ENCODE data around the gene CD69.

Gene CD69

DNA sequence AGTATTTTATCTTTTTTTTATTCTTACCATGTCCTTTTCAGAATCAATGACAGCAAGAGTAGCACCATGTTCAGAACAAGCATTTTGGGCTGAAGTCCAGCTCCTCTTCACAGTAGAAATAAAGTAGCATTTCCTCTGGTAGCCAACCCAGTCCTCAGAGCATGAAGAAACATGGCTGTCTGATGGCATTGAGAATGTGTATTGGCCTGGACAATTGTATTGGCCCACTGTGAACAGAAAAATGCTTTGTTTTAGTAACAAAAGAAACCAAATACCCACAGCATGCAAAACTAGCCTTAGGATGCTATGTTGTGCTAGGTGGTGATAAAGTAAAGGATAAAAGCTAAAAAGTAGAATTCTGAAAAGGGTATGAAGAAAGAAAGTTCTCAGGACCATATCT, 5.7 kb downstream of the CD69 start:
- H3K4me3 ChIP-seq = no peak overlapping the region
- H3K27ac ChIP-seq = no peak overlapping the region

DNA sequence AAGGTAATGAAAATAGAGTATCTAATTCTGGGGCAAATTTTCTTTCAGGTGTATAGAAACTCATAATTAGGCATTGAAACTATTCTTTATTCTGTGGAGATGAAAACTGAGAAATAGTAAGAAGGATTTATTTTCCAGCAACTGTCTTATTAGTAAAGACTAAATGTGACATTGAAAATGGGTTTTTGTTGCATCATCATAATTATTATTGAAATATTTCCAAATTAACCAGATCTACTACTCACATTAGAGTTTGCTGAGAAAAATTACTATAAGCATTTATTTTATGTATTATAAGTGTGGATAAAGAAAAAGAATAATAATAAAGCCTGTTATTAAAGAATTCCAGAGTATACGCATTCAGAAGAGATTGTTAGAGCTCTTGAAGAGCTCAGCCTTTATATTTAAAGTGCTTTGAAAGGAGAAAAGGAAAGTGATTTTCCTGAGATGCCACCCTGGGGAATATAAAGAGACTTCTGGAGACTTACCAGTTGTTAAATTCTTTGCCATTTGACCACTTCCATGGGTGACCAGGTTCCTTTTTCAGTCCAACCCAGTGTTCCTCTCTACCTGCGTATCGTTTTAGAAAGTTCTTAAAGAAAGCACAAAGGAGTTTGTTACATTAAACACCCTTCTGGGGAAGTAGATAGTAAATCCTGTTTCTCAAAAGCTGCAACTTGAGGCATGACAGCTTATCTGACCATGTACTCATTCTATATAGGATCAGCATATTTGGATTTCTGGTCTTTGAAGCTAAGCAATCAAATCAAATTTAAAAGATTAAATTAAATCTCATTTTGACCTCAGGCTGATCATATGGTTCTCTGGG, 6.4 kb downstream of the CD69 start:
- Histone ChIP-seq H3K27ac (no peak overlapping the region), H3K4me3 (no peak overlapping the region)
- TF ChIP-seq, protein P1, sequence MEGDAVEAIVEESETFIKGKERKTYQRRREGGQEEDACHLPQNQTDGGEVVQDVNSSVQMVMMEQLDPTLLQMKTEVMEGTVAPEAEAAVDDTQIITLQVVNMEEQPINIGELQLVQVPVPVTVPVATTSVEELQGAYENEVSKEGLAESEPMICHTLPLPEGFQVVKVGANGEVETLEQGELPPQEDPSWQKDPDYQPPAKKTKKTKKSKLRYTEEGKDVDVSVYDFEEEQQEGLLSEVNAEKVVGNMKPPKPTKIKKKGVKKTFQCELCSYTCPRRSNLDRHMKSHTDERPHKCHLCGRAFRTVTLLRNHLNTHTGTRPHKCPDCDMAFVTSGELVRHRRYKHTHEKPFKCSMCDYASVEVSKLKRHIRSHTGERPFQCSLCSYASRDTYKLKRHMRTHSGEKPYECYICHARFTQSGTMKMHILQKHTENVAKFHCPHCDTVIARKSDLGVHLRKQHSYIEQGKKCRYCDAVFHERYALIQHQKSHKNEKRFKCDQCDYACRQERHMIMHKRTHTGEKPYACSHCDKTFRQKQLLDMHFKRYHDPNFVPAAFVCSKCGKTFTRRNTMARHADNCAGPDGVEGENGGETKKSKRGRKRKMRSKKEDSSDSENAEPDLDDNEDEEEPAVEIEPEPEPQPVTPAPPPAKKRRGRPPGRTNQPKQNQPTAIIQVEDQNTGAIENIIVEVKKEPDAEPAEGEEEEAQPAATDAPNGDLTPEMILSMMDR (IDR thresholded peaks at IDR 0.05) = no peak
- no peak for DNase-seq (ENCODE audit: low spot score)

More for the DNA sequence above, 5.7 kb downstream of the CD69 start:
- no peak for DNase-seq (ENCODE audit: low spot score)
- TF ChIP-seq, protein P1 (IDR thresholded peaks at IDR 0.05) = no peak

DNA sequence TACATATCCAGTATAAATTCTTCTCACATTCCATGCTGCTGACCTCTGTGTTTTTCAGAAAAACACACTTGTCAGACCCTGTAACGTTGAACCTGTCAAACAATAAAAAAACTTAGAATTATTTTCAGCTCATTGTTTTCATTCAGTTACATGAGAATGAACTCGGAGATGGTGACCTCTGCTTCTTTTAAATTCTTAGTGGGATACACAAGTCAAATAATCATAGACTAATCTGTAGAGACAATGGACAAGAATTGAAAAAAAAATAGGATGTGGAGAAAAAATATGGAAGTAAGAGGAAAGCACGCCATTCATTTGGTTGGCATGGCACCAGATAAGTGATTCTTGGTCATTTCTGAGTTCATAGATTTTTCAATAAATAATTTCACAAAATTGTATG, 7.2 kb downstream of the CD69 start:
- DNase-seq (ENCODE audit: low spot score) = no peak
- Histone ChIP-seq H3K4me3 (no peak overlapping the region), H3K27ac (no peak overlapping the region)
- TF ChIP-seq, protein P1 (IDR thresholded peaks at IDR 0.05) = no peak

DNA sequence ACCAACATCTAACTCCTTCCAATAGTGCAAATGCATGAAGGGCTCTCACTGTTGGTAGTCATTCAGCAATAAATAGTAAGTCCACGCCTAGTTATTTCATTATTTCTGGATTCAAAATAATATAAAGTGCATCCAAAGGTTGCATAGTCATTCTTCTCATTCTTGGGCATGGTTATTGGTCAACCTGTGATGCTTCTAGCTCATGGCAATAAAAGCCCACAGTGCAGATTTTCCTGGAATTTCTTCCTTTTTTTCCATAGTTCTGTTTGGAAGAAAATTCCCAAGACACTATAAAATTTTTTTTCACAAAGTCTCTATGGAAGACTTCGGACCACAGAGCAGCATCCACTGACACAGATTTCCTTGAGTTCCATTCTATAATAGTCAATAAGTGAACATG, 7.6 kb downstream of the CD69 start:
- no peak for DNase-seq (ENCODE audit: low spot score)

DNA sequence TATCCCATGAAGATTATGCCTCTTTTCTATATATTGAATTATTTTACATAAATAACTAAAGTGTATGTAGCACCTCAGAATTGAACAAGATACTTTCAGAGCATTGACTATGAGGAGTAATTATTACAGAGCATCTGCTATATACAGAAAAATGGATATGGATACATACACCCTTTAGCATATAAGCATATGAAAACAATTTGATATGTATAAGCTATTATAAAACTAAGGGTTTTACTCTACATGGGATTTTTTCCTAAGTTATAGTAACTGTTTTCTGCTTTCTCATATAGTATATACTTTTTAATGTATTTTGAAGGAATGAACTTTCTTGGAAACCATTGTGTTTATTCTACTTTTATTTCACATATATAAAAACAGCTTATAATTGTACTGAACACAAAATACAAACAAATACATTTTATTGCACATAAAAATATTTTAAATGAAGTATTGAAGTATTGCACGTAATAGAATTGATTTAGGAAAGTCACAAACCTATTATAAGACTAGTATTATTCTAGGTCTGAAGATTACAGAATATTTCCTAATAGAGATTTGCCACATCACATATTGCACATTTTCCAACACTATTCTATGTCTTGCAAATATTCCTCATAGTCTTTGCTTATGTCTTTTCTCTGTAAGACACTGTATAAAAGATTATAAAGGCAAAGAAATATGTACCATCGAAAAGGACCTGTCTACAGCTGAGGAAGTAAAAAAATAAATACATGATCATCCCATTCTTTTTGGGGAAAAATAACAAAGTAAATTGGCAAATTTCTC, 8.4 kb downstream of the CD69 start:
- no peak overlapping the region for H3K4me3 ChIP-seq
- DNase-seq (ENCODE audit: low spot score) = no peak
- no peak overlapping the region for H3K27ac ChIP-seq
- TF ChIP-seq, protein P1 (IDR thresholded peaks at IDR 0.05) = no peak

More for the DNA sequence above, 7.6 kb downstream of the CD69 start:
- H3K4me3 ChIP-seq = no peak overlapping the region
- no peak overlapping the region for H3K27ac ChIP-seq
- TF ChIP-seq, protein P1 (IDR thresholded peaks at IDR 0.05) = no peak

DNA sequence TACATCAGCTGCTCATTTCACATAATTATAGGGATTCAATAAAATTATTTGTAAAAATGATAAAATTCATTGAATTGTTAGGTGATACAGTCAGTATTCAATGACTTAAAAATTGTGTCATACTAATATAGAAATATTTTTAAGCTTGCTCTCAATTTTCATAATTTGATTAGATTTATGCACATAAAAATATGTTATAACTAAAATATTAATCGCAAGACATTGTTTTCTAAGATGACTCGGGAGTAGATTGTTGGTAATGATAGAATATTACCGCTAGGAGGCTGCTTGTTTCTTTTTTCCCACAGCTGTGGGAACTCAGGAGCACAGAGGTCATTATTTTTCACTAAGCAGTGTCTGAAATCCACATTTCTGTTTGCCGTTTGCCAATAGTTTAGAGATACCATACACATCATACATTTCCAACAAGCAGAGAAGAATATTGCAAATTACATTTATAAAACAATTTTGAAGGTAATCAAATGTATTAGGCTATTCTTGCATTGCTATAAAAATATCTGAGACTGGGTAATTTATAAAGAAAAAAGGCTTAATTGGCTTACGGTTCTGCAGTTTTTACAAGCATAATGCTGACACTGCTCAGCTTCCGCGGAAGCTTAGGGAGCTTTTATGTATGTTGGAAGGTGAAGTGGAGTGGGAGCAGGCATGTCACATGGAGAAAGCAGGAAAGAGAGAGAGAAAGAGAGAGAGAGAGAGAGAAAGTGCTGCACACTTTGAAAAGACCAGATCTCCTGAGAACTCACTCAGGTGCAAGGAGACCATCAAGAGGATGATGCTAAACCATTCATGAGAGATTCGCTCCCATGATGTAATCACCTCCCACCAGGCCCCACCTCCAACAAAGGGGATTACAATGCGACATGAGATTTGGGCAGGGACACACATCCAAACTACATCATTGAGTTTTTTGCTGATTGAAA, 9.2 kb downstream of the CD69 start:
- Histone ChIP-seq H3K27ac (no peak overlapping the region), H3K4me3 (no peak overlapping the region)
- DNase-seq (ENCODE audit: low spot score) = no peak
- TF ChIP-seq, protein P1 (IDR thresholded peaks at IDR 0.05) = no peak

Measured in coronary artery (tissue), 2 donors.